ENCODE results near the gene C5orf47. TPM values are rescaled to one million over a fixed set of nuclear protein-coding genes. Genes with fewer than 3 reads are reported as not detected.

Gene C5orf47
- total and polyA plus RNA-seq, 2 donors (not counting 1 experiment from before 2014, with no cell fraction given) = not detected

- WGBS (ENCODE audit: insufficient coverage) = 100% methylated on average over 1 of the region's 2 CpGs
- no peaks in the 10 kb centered on the region for H4K20me1 ChIP-seq (ENCODE audit: control insufficient read depth, insufficient read depth, low read length, poor library complexity, severe bottlenecking)
Measured at GRCh38 chr5:173944511-173944910, 44.5 kb upstream of the C5orf47 start.

GRCh38 chr5:173945160-173945559 is 43.8 kb upstream of the C5orf47 start:
- no peak for TF ChIP-seq EZH2 (IDR thresholded peaks at IDR 0.05; ENCODE audit: borderline replicate concordance, insufficient read depth, low read depth, low read length, poor library complexity, severe bottlenecking)
- no peak for TF ChIP-seq CTCF (IDR thresholded peaks at IDR 0.05)
- Histone ChIP-seq H3K79me2 (ENCODE audit: control insufficient read depth, insufficient read depth, low read length) (no peaks in the 10 kb centered on the region), H2AFZ (ENCODE audit: insufficient read depth, low read depth, low read length, poor library complexity, severe bottlenecking) (no peak overlapping the region), H3K9me3 (ENCODE audit: control extremely low read depth in 1 of 3, control insufficient read depth in 2 of 3, insufficient read depth in 1 of 3, low read length in 2 of 3) (no peaks in the 10 kb centered on the region), H3K9ac (ENCODE audit: low read length) (no peak overlapping the region), H3K36me3 (replicated peaks in 1 of 2; ENCODE audit: control extremely low read depth in 1 of 2, control insufficient read depth in 1 of 2, extremely low read depth in 1 of 2, insufficient read depth in 2 of 2, low read length in 1 of 2) (peaks cover 17 to 41% of the 10 kb centered on the region in 2 experiments), H3K4me2 (replicated peaks; ENCODE audit: low read depth, low read length, poor library complexity, severe bottlenecking) (no peak overlapping the region), H4K20me1 (ENCODE audit: control insufficient read depth, insufficient read depth, low read length, poor library complexity, severe bottlenecking) (no peaks in the 10 kb centered on the region), H3K4me1 (ENCODE audit: control insufficient read depth in 2 of 2, insufficient read depth in 2 of 2, low read length in 2 of 2) (no peaks in the 10 kb centered on the region), H3K4me3 (ENCODE audit: control extremely low read depth in 1 of 5, extremely low read depth in 1 of 5, insufficient read depth in 1 of 5, low read depth in 2 of 5, low read length in 4 of 5) (no peak overlapping the region), H3K27ac (ENCODE audit: low read length in 2 of 2) (no peak overlapping the region), H3K27me3 (replicated peaks in 1 of 4; ENCODE audit: control extremely low read depth in 1 of 4, control insufficient read depth in 3 of 4, insufficient read depth in 4 of 4, low read length in 3 of 4) (no peaks in the 10 kb centered on the region)
- ChIA-PET POLR2A (no interaction called here), CTCF (no interaction called here)
- WGBS (ENCODE audit: insufficient coverage) = no CpG with 5 or more reads among the region's 2 CpGs
- Mint-ChIP-seq H3K27me3 (no peaks in the 10 kb centered on the region), H3K9me3 (ENCODE audit: insufficient read depth) (no peaks in the 10 kb centered on the region), H3K4me1 (no peaks in the 10 kb centered on the region), H3K27ac (no peak overlapping the region), H3K4me3 (no peak overlapping the region)
- no peak for DNase-seq
- intact Hi-C loops (cut with micrococcal nuclease) = no loop called here
- ATAC-seq (ENCODE audit: low read depth) = no peak

More at GRCh38 chr5:173944511-173944910, 44.5 kb upstream of the C5orf47 start:
- H3K36me3 ChIP-seq (replicated peaks in 1 of 2; ENCODE audit: control extremely low read depth in 1 of 2, control insufficient read depth in 1 of 2, extremely low read depth in 1 of 2, insufficient read depth in 2 of 2, low read length in 1 of 2) = peaks cover 17 to 35% of the 10 kb centered on the region in 2 experiments
- Mint-ChIP-seq H3K27me3 (no peaks in the 10 kb centered on the region), H3K4me3 (no peak overlapping the region), H3K9me3 (ENCODE audit: insufficient read depth) (no peaks in the 10 kb centered on the region), H3K27ac (no peak overlapping the region), H3K4me1 (no peaks in the 10 kb centered on the region)
- H3K9me3 ChIP-seq (ENCODE audit: control extremely low read depth in 1 of 3, control insufficient read depth in 2 of 3, insufficient read depth in 1 of 3, low read length in 2 of 3) = no peaks in the 10 kb centered on the region
- no peaks in the 10 kb centered on the region for H3K4me1 ChIP-seq (ENCODE audit: control insufficient read depth in 2 of 2, insufficient read depth in 2 of 2, low read length in 2 of 2)
- intact Hi-C loops (cut with micrococcal nuclease) = no loop called here
- H3K4me3 ChIP-seq (ENCODE audit: control extremely low read depth in 1 of 5, extremely low read depth in 1 of 5, insufficient read depth in 1 of 5, low read depth in 2 of 5, low read length in 4 of 5) = no peak overlapping the region
- TF ChIP-seq CTCF (IDR thresholded peaks at IDR 0.05) = no peak
- TF ChIP-seq EZH2 (IDR thresholded peaks at IDR 0.05; ENCODE audit: borderline replicate concordance, insufficient read depth, low read depth, low read length, poor library complexity, severe bottlenecking) = no peak
- no peak overlapping the region for H3K27ac ChIP-seq (ENCODE audit: low read length in 2 of 2)
- no peaks in the 10 kb centered on the region for H3K27me3 ChIP-seq (replicated peaks in 1 of 4; ENCODE audit: control extremely low read depth in 1 of 4, control insufficient read depth in 3 of 4, insufficient read depth in 4 of 4, low read length in 3 of 4)
- no peak overlapping the region for H3K9ac ChIP-seq (ENCODE audit: low read length)
- ChIA-PET CTCF (interaction anchor here (0.6 to 0.7 kb wide), 3 partner anchors 9 to 1961 kb away, joined by 3 read pairs; no protein-coding TSS in a partner anchor), POLR2A (no interaction called here)
- H2AFZ ChIP-seq (ENCODE audit: insufficient read depth, low read depth, low read length, poor library complexity, severe bottlenecking) = no peak overlapping the region
- H3K79me2 ChIP-seq (ENCODE audit: control insufficient read depth, insufficient read depth, low read length) = no peaks in the 10 kb centered on the region
- DNase-seq = no peak
- H3K4me2 ChIP-seq (replicated peaks; ENCODE audit: low read depth, low read length, poor library complexity, severe bottlenecking) = no peak overlapping the region
- ATAC-seq (ENCODE audit: low read depth) = no peak
